TTC549 (cell line): ENCODE measurements around the gene SEC63.
A peak's percentile ranks its signal among the peaks of the same experiment; 100 is the strongest.
"Not testable (repeated sequence)": the region's sequence is repeated elsewhere in the genome, so short reads cannot be mapped to it uniquely, and the experiment has no call there.

ENCODE experiments used
- FAIRE-seq: peaks from 2 replicates; lab custom pipeline; 2012; peaks lifted over from hg19 to GRCh38; lab: Jason Lieb, UNC

Gene SEC63

GRCh38 chr6:107957909-107958688 is at the start of gene SEC63:
Gene SEC63, minus strand, starts transcription at chr6:107958208. Its CDS starts 199 bp downstream, at chr6:107958009.
- no peak for FAIRE-seq

GRCh38 chr6:108005961-108006360 is 48.0 kb upstream of the SEC63 start:
- no peak for FAIRE-seq

GRCh38 chr6:108004861-108005260 is 46.9 kb upstream of the SEC63 start:
- FAIRE-seq = no peak

- no peak for FAIRE-seq
Observed at GRCh38 chr6:108002365-108003221, 44.6 kb upstream of the SEC63 start.

GRCh38 chr6:108001696-108002231 is 43.8 kb upstream of the SEC63 start:
- FAIRE-seq = no peak

GRCh38 chr6:108000259-108000658 is 42.3 kb upstream of the SEC63 start:
- FAIRE-seq = not testable (repeated sequence)

GRCh38 chr6:107999341-107999740 is 41.3 kb upstream of the SEC63 start:
- FAIRE-seq = no peak

GRCh38 chr6:107991772-107992550 is 34.0 kb upstream of the SEC63 start:
- no peak for FAIRE-seq

GRCh38 chr6:107991061-107991460 is 33.1 kb upstream of the SEC63 start:
- FAIRE-seq = no peak

- not testable (repeated sequence) for FAIRE-seq
Observed at GRCh38 chr6:107990587-107990986, 32.6 kb upstream of the SEC63 start.

- no peak for FAIRE-seq
Observed at GRCh38 chr6:107989166-107990094, 31.4 kb upstream of the SEC63 start.

- no peak for FAIRE-seq
Observed at GRCh38 chr6:107988570-107988969, 30.6 kb upstream of the SEC63 start.

- no peak for FAIRE-seq
Observed at GRCh38 chr6:107987805-107988204, 29.8 kb upstream of the SEC63 start.

- FAIRE-seq = no peak
Observed at GRCh38 chr6:107985701-107986100, 27.7 kb upstream of the SEC63 start.

- FAIRE-seq = no peak
Observed at GRCh38 chr6:107983811-107984210, 25.8 kb upstream of the SEC63 start.

GRCh38 chr6:107982486-107982885 is 24.5 kb upstream of the SEC63 start:
- FAIRE-seq = no peak

- FAIRE-seq = no peak
Observed at GRCh38 chr6:107981695-107982094, 23.7 kb upstream of the SEC63 start.

GRCh38 chr6:107977283-107977682 is 19.3 kb upstream of the SEC63 start:
- peak; percentile 55 for FAIRE-seq

GRCh38 chr6:107976155-107976783 is 18.3 kb upstream of the SEC63 start:
- no peak for FAIRE-seq

- no peak for FAIRE-seq
Observed at GRCh38 chr6:107973594-107973993, 15.6 kb upstream of the SEC63 start.
